ENCODE results near the gene SDK2.

DNA sequence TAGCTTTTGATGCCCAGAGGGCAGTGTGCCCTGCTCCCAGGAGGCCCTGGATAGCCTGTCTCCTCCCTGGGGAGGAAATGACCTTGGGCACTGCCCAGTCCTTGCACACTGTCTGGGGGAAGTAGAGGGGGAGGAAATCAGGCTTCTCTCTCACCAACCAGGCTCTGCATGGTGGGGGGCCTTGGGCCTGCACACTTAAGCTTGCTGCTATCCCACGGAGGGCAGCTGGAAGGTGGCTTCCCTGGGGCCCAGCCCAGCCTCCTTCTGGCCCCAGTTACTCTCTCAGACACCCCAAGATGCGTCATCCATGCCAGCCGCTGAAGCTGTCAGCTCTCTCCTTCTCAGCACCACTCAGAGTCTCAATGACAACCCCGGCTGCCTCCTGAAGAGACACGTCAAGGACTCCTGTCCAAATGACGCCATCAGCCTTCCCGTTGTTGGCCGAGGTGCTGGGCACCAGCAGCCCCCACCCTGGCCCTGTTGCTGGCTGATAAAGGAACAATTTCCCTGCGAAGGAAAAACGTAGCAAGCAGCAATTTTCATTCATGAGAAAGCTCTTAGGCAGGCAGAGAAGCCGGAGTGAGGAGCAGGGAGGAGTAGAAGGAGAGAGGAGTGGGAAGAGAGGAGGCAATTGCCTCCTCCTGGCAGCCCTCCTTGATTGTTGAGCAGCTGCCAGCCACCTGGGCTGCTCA lies 95.5 kb downstream of the SDK2 start:
- TF ChIP-seq, protein P1, sequence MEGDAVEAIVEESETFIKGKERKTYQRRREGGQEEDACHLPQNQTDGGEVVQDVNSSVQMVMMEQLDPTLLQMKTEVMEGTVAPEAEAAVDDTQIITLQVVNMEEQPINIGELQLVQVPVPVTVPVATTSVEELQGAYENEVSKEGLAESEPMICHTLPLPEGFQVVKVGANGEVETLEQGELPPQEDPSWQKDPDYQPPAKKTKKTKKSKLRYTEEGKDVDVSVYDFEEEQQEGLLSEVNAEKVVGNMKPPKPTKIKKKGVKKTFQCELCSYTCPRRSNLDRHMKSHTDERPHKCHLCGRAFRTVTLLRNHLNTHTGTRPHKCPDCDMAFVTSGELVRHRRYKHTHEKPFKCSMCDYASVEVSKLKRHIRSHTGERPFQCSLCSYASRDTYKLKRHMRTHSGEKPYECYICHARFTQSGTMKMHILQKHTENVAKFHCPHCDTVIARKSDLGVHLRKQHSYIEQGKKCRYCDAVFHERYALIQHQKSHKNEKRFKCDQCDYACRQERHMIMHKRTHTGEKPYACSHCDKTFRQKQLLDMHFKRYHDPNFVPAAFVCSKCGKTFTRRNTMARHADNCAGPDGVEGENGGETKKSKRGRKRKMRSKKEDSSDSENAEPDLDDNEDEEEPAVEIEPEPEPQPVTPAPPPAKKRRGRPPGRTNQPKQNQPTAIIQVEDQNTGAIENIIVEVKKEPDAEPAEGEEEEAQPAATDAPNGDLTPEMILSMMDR (IDR thresholded peaks at IDR 0.05), result no peak
- TF ChIP-seq POLR2A (IDR thresholded peaks at IDR 0.05), result no peak

Data from right lobe of liver (tissue), 4 donors.